LoVo (cell line): ENCODE results near the gene TNFSF10.

Experiments
- DNase-seq: peaks from one replicate; pipeline ENCODE4 v3.0.0-alpha.2; 2016; ENCODE audit warnings: low spot score

TNFSF10 gene

DNA sequence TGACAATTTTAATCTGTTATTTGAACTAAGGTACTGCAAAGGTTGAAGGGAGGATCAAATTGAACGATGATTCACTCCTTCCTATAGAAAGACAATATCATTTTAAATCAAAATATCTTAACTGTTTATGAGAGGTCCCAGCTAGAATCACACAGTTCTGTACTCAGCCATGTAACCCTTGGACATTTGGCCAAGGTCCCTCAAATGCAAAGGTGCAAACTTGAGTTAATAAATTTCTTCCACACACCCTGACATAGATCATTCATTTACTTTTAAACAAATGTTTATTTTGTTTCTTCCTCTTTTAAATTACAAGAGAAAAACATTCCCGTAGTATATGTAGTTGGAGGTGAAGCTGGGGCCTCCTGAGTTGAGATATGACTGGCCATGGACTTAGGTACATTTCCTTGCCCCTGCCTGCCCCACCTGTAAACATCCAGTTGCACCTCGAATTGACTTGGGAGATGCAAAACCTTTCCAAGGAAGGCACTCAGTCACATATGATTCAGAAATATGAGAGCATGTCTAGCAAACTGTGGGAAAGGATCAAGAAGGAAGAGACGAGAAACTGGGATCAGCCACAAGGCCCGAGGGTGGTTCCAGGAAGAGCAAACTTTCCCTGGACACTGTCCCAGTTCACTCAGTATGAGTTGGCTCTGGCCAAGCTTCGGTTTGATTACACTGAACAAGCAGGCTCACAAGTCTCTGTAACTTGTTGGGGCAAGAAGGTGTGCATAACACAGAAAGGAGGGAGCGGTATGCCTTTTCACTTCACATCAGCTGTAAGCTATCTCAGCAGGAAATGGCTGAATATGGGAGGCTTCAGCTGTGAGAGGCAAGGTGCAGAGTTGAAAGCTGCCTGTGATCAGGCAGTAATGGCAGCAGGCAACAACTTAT is 6.7 kb downstream of the TNFSF10 start:
- peak; percentile 59 for DNase-seq

DNA sequence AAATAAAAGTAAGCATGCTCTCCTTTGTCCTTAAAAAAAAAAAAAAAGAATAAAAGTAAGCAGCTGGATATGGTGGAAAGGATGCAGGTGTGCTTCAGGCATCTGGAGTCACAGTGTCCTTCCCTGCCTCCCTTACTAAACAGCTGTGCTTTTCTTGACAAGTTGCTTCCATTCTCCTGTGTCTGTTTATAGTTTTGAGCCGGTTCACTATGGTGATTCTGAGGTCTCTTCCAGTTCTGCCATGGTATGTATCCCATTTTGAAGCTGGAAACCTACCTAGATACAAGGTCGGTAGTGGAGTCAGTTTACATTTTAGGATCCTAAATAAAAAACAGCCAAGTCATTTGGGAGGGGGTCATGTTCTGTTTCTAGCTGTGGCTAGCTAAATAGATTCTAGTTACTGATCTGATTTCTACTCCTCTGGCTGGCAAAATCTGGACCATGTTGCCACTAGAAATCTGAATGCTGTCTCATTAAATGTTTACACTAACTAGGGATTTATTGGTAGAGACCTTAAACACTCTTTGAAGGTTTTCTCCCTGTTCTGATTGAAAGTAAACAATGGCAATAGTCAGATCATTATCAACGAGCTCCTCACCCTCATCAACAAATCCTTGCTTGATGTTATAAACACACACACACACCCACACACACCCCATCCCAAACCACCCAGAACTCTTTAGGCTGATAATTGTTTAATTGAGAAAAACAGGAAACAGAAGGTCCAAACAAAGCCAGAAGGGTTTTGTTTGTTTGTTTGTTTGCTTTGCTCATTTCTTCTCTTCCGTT is 7.9 kb downstream of the TNFSF10 start:
- no peak for DNase-seq

DNA sequence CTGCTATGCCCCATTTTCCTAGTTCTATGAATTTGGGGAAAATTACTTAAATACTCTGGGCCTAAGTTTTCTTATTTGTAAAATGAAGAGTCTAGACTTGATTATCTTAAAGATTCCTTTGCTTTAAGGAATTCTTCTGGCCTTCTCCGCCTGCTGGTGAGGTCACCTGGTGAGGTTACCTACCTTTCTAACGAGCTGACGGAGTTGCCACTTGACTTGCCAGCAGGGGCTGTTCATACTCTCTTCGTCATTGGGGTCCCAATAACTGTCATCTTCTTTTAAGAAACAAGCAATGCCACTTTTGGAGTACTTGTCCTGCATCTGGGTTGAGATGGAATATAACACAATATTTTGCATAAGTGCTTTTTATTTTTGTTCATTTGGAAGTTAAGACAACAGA is 8.6 kb downstream of the TNFSF10 start:
- no peak for DNase-seq

DNA sequence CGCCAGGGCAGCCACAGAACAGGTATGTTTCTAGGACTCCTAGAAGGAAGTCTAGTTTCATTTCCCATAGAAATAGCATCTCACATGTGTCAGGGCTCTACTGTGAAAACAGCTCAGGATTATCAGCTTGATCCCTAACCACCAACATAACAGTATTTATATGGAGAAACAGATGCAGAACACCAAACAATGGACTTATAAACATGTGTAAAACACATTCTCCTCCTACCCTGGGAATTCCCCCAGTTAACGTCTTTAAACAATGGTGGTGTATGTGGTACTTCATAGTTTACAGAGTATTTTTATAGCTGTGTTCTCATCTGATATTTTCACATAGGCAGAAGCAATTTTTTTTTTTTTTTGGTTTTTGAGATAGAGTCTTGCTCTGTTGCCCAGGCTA is 9.7 kb downstream of the TNFSF10 start:
- DNase-seq: no peak

DNA sequence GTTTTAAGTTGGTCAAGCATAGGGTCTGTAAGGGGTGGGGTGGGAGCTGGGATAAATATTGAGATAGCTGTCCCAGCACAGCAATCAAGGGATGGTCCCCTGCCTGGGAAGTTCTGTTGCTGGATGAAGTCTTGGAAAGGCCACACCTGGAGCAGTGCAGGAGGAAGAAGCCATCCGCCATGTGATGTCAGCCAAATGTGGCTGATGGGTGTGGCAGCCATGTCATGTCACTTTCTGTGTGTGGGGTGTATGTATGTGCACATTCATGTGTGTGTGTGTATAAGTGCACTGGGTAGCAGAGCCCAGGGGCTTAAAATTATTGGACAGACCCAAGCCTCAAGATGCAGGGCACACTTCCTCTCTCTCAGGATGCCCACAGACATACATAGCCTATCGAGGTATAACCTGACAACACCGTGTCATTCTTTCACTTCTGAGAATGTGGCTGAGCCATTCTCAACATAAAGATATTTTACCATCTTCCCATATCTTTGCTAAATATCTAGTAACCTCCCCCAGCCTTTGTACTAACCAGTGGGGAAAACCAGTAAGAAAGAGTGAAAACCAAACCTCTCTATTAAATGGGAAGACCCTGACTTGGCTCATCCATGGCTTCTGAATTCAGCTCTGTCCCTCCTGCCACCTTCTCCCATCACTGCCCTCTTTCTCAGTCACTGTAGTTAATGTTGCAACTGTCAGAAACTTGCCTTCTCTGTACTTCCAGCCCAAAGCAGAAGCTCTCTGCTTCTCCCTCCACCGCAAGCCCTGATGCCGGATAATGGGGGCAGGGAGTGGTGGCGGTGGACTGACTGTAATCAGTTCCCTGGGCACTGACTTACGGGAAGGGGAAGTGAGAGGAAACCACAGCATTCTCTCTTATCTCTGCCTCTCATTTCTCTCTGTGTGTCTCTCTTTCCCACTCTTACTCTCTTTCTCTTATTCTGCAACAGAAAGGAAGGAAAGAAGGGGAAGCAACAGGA is 11.2 kb downstream of the TNFSF10 start:
- DNase-seq: no peak

DNA sequence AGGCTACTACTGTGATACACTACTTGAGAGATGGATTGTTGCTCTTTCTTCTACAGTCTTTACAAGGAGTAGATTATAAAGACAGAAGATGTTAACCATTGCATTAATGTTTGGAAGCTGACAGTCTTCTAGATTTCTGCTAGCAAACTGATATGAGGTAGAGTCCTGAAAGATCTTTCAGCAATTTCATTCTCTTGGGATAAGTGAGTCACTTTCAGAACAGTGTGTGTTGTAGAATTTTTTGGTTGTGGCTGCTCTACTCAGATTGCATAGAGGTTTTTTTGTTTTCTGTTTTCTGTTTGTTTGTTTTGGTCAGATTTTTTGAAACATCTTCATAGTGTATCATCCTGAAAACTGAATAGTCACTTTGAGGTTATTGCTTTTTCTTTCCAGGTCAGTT is 17.1 kb downstream of the TNFSF10 start:
- DNase-seq: no peak

DNA sequence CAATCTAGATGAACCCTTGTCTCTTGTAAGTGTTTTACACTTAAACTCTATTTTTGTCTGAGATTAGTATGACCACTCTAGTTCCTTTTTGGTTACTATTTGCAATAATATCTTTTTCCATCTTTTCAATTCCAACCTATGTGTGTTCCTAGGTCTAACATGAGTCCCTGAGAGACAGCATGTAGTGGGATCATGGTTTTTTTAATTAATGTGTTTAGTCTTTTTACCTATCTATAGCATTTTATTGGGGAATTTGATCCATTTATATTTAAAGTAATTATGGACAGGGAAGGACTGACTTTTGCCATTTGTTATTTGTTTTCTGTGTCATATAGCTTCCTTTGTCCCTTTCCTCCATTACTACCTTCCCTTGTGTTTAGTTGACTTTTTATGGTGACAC is 21.7 kb downstream of the TNFSF10 start:
- no peak for DNase-seq

DNA sequence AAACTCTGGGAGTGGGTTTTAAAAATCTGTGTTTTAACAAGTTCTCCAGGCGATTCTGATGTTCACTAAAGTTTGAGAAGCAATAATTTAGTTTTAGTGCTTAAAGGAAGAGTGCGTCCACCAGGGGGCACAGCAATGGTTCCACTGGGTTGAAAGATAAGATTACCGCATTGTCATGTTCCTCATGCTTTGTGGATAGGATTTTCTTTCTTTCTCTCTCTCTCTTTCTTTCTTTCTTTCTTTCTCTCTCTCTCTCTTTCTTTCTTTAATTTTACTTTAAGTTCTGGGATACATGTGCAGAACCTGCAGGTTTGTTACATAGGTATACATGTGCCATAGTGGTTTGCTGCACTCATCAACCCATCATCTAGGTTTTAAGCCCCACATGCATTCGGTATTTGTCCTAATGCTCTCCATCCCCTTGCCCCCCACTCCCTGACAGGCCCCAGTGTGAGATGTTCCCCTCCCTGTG is 33.0 kb downstream of the TNFSF10 start:
- peak; percentile 74 for DNase-seq

DNA sequence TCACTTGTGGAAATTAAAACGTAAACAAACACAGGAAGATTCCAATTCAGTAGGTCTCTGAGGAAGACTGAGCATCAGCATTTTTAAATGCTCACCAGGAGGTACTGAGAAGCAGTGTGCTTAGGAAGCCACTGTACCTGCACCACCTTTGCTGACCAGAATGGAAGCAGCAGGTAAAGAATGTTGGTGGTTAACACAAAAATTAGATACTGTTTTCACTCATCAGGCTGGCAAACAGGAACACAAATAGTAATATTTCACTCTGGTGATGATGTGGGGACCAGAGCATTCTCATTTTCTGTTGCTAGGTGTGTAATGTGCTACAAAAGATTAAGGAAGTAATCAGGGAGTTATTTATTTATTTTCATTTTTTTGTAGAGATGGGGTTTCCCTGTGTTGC is 45.1 kb downstream of the TNFSF10 start:
- no peak for DNase-seq

DNA sequence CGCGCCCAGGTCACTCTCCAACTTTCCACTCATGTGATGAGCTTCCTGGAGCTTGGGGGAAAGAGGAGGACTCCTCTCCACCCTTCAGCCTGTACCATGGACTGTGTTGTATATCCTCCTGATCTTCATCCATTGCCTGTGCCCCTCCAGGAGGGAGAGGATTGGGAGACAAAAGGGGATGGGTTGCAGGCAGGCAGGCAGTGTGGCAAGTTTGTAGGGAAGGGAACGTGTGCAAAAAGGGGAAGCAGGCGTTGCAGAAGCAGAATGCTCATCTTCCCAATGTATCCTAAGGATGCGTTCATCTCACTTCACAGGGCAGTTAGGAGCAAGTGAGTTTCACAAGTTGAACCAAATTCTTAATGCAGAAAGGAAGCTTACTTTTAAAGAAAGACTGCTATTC is 46.9 kb downstream of the TNFSF10 start:
- DNase-seq: no peak

DNA sequence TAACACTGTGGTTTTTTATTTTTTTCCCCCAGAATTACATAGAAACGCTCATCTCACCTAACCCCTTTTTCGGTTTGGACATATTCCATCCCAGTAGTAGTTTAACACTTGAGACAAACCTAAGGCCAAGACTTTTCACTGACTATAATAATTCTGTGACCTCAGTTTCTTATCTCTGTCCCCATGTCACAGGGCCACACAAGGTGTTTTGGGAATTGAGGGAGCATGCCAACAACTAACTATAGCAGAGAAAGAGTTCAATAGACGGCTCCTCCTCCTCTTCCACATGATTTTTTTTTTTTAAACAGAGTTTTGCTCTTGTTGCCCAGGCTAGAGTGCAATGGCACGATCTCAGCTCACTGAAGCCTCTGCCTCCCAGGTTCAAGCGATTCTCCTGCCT is 47.5 kb downstream of the TNFSF10 start:
- DNase-seq: no peak

DNA sequence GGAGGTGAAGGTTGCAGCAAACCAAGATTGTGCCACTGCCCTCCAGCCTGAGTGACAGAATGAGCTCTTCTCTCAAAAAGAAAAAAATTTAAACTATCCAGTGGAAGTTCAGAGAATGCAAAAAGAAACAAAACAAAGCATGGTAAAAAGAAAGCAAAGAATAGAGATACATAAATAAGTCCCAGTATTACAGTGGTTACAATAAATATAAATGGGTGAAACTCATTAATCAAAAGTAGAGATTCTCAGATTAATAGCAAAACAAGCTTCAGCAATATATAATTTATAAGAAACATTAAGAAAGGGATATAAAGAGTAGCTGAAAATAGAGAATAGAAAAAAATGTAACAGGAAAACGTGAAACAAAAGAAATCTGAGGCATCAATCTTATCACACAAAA is 51.3 kb downstream of the TNFSF10 start:
- DNase-seq: no peak

DNA sequence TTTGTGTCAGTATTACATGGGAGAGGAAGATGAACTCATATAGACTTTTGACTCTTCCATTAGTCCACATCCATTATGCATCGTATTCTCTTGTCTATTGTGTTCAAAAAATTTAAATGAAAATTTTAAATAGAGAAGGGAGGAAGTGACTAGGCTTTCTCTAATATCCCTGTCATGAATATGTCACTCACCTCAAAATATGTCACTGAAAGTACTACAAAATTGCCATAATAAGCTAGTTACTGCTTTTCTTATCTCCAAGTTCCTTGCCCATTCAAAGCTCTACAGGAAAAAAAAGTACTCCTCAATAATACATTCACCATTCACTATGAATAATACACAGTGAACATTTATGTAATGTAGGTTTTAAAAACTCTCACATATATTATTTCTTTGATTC is 52.6 kb downstream of the TNFSF10 start:
- DNase-seq: no peak

DNA sequence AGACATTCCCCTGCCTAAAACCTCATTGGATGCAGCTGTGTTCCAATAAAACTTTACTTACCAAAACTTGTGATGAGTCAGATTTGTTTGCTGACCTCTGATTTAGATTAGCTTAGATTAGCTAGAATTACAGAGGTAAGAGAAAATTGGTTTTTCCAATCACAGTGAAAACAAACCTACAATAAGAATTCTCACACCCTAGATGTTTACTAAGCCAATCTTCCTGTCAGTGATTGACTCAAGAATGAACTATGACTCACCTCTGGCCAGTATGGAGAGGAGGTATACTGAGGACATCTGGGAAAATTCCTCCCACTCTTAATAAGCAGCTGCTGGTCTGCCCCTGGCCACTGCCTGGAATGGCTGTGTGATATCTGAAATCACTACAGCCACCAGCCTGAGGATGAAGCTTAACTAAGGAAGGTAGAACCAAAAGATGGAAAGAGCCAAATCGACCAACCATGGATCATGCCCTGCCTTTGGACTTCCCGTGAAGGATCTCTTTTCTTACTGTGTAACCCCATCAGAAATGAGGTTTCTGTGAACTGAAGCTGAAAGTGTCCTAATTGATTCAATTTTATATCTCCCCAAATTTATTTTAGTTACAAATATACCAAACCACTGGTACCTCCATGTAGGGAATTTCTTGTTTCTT is 55.9 kb downstream of the TNFSF10 start:
- DNase-seq: peak; percentile 46

DNA sequence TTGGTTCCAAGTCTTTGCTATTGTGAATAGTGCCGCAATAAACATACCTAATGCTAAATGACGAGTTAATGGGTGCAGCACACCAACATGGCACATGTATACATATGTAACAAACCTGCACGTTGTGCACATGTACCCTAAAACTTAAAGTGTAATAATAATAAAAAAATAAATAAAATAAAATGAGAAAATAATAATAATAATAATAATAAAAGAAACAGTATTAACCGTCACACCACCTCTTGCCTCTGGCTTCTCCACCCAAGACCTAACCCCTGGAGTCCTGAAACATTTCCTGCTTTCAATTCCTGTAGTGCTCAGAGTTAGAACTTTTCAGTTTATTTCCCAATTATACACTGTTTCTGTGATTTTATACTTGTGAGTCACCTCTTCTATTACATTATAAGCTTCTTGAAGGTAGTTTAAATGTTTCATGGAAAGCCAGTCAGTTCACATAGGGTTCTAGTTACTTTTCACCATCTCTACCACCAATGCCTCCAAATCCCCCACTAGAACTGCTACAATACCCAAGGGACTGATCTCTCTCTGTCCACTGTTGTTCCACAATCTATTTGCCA is 56.6 kb downstream of the TNFSF10 start:
- no peak for DNase-seq

DNA sequence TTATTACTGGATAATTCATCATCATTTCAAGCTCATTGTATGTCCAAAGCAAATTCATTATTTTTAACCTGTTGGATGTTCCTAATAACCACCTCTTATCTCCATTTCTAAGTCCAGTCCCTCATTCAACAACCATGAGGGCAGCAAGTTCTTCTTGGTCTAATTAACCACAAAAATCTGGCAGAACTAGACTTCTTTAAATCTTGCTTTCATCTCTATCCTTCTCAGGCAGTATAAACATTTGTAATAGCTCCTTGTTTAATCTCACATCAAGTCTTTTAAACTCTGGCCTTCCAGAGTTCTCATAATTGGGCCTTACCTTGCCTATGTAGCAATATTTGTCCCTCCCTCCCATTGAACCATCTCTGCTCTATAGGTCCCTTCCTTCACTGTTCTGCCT is 57.9 kb downstream of the TNFSF10 start:
- DNase-seq: no peak

DNA sequence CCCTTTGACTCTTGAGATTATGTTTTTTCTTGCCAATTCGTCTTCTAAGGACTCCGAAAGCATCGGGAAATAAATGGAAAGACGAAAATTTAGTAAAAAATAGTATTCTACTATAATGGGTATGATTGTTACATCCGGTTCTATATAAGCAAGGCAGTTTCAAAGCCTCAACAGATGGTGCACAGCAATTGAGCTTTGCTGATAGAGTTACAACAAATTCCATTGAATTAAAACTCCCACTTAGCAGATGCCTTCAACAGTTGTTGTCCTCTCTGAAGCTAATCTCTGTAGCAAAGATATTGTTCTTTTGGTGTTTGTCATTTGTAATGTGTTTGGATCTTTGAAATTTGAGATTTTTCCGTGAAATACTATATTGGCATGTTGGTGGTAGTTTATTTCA is 58.9 kb downstream of the TNFSF10 start:
- no peak for DNase-seq

DNA sequence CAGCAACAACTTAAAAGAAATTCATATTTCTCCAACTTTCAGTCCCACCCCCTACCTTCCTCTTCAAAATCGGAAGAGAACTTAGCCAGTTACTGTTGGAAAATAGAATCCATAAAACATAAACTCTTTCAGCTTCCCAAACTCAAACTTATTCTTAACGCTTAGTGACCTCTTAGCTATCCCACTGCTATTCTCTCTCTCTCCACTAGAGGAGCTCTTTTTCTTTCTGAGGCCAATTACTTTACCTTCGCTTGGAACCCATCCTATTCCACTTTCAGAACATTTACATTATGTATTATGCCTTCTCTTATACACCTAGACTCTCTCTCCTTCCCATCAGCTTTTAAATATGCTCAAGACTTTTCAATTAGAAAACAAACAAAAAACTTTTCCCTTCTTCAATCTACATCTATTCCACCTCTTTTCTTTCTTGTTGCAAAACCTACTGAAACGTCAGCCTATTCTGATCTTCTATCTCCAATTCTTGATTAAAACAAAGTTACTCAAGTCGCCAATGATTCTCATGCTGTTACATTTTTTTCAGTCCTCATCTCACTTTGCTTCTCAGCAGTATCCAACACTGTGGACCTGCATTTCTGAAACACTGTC is 61.6 kb downstream of the TNFSF10 start:
- peak; percentile 65 for DNase-seq

DNA sequence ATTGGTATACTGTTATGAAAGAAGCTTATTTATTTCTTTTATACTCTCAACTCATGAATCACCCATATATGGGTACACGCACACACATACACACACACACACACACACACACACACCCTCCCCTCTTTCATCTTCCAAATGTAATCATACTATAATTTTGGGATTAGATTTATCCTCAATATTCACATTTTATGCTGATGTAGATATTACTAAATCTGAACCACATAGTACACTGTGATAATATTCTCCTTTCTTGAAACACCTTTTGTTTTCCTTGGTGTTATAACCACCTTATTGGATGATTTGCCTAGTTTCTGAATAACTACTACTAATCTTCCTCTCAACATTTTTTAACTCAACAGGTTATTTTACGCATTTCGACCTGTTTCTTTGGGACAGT is 66.8 kb downstream of the TNFSF10 start:
- no peak for DNase-seq
